HG03469 (cell line): ENCODE results near the gene SERPINE2.
"Not testable (repeated sequence)": the region's sequence is repeated elsewhere in the genome, so short reads cannot be mapped to it uniquely, and the experiment has no call there.

Experiments used
- ATAC-seq: cut with Tn5 transposase; IDR thresholded peaks from one replicate; pipeline ENCODE4 v1.9.1; 2021; ENCODE audit warnings: mild to moderate bottlenecking, moderate library complexity, moderate number of reproducible peaks; ENCODE audit not compliant: unreplicated experiment

Gene SERPINE2

GRCh38 chr2:223944703-223945531, 94.2 kb downstream of the SERPINE2 start, which contains the start of gene WDFY1:
Gene WDFY1, minus strand, starts transcription at chr2:223945335. Its CDS starts 51 bp downstream, at chr2:223945284.
- ATAC-seq = peak; percentile 60

GRCh38 chr2:223944166-223944702, 94.9 kb downstream of the SERPINE2 start:
- ATAC-seq = no peak

- ATAC-seq = no peak
Measured at GRCh38 chr2:223943561-223944008, 95.5 kb downstream of the SERPINE2 start.

GRCh38 chr2:223943135-223943534, 96.0 kb downstream of the SERPINE2 start:
- no peak for ATAC-seq

- ATAC-seq = peak; percentile 48
Measured at GRCh38 chr2:223941579-223942277, 97.4 kb downstream of the SERPINE2 start.

DNA sequence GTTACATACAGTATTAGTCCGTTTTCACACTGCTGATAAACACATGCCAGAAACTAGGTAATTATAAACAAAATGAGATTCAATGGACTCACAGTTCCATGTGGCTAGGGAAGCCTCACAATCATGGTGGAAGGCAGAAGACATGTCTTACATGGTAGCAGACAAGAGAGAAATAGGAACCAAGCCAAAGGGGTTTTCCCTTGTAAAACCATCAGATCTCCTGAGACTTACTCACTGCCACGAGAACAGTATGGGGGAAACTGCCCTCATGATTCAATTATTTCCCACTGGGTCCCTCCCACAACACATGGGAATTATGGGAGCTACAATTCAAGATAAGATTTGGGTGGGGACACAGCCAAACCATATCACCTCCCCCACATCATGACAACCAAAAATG, 99.6 kb downstream of the SERPINE2 start:
- not testable (repeated sequence) for ATAC-seq

GRCh38 chr2:223937535-223937934, 101.6 kb downstream of the SERPINE2 start:
- ATAC-seq = no peak

DNA sequence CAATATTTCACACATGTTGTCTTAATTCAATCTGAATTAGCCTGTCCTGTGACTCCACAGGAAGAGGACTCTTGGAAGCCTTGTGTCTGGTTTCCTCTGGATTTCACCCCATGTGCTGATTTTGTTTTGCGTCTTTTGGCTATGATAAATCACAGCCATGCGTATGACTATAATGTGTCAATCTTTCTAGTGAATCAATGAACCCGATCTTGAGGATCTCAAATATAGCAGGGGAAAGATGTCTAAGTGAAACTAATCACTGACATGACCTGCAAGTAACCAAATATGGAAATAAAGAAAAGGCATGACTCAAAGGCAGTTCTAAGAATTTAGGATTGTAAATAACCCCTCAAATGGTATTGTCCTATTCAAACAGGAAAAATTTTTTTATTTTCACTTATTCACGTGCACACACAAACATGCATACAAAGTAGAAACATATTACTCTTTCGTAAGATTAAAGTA, 102.2 kb downstream of the SERPINE2 start:
- ATAC-seq = no peak

DNA sequence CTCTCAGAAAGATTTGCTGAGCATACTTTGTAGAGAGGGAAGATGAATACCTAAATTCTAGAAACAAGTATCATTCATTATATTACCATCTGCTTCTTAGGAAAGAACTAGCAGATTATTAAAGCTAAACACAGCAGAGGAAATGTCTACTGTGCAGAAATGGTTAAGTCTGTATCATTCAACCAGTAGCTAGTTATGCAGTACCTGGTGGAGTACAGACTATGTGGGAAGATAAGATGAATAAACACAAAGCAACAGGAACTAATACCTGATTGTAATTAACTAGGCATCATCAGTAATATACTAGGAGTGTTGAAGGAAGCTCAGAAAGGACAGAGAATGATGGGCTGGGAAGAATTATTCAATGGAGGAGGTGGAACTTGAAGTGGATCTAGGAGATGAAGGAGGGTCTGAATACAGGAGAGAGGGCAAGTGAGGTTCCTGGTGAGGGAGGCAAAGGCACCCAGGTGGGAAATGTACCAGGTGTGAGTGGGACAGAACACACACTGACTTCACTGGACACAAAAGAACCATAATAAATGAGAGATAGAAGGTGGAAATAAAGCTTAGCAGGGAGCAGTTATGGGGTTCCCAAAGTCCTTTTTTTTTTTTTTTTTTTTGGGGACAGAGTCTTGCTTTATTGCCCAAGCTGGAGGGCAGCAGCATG, 103.5 kb downstream of the SERPINE2 start:
- ATAC-seq = no peak

DNA sequence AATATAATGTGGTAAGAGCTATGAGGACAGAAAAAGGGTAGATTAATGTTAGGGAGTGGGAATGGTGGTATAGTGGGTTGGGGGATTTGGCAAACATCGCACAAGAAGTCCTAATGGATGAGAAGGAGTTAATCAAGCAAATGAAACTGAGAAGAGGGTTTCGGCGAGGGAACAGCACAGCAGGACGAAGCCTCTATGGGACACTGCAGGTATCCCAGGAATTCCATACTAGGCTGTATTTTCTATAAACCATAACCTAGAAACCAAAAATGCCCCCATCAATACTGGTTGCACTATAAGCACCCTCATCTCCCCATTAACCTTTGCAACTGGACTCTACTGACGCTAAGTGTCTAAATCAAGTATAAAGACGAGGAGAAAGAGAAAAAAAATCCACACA, 104.2 kb downstream of the SERPINE2 start:
- ATAC-seq = no peak

GRCh38 chr2:223932816-223933800, 106.0 kb downstream of the SERPINE2 start:
- no peak for ATAC-seq

GRCh38 chr2:223930103-223930976, 108.7 kb downstream of the SERPINE2 start:
- ATAC-seq = no peak

- no peak for ATAC-seq
Measured at GRCh38 chr2:223929571-223930102, 109.4 kb downstream of the SERPINE2 start.

GRCh38 chr2:223928113-223929006, 110.7 kb downstream of the SERPINE2 start:
- ATAC-seq = no peak

GRCh38 chr2:223925106-223925505, 114.0 kb downstream of the SERPINE2 start:
- ATAC-seq = no peak
